ENCODE measurements around the gene MINDY1.

The MINDY1 gene, protein sequence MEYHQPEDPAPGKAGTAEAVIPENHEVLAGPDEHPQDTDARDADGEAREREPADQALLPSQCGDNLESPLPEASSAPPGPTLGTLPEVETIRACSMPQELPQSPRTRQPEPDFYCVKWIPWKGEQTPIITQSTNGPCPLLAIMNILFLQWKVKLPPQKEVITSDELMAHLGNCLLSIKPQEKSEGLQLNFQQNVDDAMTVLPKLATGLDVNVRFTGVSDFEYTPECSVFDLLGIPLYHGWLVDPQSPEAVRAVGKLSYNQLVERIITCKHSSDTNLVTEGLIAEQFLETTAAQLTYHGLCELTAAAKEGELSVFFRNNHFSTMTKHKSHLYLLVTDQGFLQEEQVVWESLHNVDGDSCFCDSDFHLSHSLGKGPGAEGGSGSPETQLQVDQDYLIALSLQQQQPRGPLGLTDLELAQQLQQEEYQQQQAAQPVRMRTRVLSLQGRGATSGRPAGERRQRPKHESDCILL

DNA sequence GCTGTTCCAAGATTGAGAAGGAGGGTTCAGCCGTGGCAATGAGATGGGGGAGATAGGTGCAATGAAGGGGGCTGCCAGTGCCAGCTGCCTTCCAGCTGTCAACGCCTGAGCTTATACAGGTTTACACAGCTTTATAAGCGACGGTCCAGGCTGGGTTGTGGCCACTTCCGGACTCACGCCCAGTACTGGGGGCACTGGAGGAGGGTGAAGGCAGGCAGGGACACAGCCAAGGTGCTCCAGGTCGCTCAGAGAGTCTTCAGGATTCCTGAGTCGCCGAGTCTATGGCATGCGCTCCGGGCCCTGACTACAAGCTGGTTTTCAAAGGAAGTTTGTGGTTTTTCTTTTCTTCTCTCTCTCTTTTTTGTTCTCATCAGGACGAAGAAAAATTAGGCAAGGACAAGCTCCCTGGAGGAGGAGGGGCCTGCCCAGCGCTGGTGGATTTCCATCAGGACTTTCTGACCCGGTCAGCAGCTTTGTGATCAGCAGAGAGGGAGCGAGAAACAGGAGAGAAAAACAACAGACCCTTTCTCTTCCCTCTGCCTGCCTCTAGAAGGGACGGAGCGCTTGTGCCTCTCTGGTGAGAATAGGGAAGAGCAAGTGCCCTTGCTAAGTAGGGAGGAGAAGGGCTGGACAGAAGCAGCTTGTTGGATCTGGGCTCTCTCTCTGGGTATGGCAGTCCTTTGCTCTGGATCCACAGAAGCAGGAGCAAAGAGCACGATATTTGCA, at the start of gene MINDY1:
Gene MINDY1 (minus strand): TSS at position 576 of the 726 bp plus-strand sequence. CDS start 4,285 bp downstream, outside the sequence.
- H3K27me3 Mint-ChIP-seq = no peaks in the 10 kb centered on the region
- H3K36me3 Mint-ChIP-seq (ENCODE audit: low read depth) = peaks cover 6% of the 10 kb centered on the region
- peaks cover 90% of the 10 kb centered on the region for H3K4me1 Mint-ChIP-seq (ENCODE audit: low read depth)
- H3K9me3 Mint-ChIP-seq = no peaks in the 10 kb centered on the region
- peak within 1 kb of the TSS; percentile 98 for H3K4me3 Mint-ChIP-seq
- peak within 1 kb of the TSS; percentile 95 for H3K27ac Mint-ChIP-seq

DNA sequence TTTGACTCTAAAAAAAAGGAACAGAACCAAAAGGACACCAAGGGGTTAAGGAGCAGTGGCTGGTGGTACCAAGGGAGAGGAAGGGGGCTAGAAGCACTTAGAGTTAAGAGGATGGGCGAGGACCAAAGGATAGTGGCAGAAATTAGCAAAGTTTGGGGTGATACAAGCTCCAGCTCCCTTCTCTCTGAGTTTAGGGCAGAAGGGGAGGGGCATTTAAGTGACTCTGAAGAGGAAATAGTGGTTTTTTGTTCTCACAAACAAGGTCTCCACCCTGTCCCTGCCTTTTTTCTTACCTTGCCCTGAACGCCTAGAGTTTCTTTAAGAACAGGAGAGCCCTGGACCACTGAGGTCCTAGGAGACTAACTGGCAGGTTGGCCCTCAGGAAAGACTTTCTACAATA, 49.4 kb upstream of the MINDY1 start:
- Mint-ChIP-seq H3K9me3 (no peaks in the 10 kb centered on the region), H3K4me3 (peak overlapping the region; percentile 98), H3K27ac (peak overlapping the region; percentile 97), H3K4me1 (ENCODE audit: low read depth) (peaks cover 65% of the 10 kb centered on the region), H3K27me3 (no peaks in the 10 kb centered on the region), H3K36me3 (ENCODE audit: low read depth) (peaks cover 81% of the 10 kb centered on the region)

DNA sequence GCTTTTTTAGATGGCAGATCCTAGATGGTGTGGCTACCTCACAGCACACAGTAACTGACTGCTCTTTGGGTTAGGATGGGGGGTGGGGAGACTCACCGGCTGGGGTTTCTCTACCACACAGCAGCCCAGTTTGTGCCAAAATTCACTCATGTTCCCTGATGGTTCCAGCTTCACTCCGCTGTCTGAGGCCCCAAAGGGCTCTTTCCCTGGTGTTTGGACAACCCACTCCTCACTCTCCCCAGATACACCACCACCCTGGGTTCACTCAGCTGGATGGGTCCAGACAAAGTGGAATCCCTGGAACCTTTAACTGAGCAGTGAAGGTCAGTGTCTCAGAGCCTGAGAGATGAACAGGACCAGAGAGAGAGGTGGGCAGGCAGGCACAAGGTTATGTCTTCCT, 48.9 kb upstream of the MINDY1 start:
- H3K9me3 Mint-ChIP-seq = no peaks in the 10 kb centered on the region
- H3K27ac Mint-ChIP-seq = peak overlapping the region; percentile 97
- H3K36me3 Mint-ChIP-seq (ENCODE audit: low read depth) = peaks cover 86% of the 10 kb centered on the region
- peaks cover 61% of the 10 kb centered on the region for H3K4me1 Mint-ChIP-seq (ENCODE audit: low read depth)
- no peaks in the 10 kb centered on the region for H3K27me3 Mint-ChIP-seq
- H3K4me3 Mint-ChIP-seq = peak overlapping the region; percentile 98

DNA sequence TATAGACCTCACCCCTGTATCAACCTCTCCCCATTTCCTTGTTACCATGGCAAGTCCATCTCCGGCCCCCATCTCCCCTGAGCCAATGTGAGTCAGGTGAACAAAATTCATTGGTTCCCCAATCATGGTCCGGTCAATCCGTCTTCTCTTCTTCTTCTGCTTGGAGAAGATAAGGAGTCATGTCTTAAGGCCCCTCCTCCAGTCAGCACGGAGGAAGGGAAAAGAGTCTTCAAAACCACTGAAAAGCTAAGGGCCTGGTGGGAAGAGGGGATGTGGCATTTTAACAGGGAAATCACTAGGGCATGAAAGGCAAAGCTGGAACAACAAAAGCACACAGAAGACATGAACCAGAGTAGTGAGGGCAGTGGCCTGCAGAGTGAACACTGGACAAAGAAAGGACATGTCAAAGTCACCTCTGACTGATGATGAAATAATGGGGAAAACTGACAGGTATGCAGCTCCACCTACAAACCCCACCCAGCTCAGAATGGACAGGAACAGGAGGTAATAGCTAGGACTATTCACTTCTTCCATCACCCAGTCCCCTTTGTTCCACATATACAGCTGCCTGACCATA, 48.4 kb upstream of the MINDY1 start:
- Mint-ChIP-seq H3K9me3 (no peaks in the 10 kb centered on the region), H3K4me3 (peak overlapping the region; percentile 98), H3K27ac (peak overlapping the region; percentile 97), H3K4me1 (ENCODE audit: low read depth) (peaks cover 58% of the 10 kb centered on the region), H3K36me3 (ENCODE audit: low read depth) (peaks cover 92% of the 10 kb centered on the region), H3K27me3 (no peaks in the 10 kb centered on the region)

DNA sequence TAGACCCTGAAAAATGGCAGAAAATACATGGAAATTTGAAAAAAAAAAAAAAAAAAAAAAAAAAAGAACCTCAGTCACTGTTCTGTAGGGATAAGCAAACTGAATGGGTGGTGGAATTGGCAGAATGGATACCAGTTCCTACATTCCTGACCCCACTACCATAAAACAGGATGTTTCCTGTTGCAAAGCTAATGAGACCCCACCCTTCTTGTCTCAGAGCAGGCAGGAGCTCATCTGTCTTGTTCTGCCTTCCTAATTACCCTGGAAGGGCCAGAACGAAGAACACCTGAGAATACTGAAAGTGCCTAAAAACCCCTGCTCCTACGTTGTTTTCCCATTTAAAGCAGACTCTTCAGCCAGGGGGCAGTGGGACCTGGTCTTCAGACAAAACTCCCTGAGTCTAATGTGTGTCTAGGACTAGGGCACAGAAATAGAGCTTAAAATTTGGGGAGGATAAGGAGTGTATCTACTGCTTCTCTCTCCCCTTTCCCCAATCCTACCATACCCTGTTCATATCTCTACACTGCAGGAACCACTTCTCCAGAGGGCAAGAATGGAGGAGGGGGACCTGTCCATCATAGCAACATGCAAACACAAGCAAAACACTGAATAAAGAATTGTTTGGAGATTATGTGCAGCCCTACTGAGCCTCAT, 44.8 kb upstream of the MINDY1 start:
- Mint-ChIP-seq H3K4me3 (no peak overlapping the region), H3K9me3 (no peaks in the 10 kb centered on the region), H3K36me3 (ENCODE audit: low read depth) (peaks cover 69% of the 10 kb centered on the region), H3K4me1 (ENCODE audit: low read depth) (peaks cover 70% of the 10 kb centered on the region), H3K27me3 (no peaks in the 10 kb centered on the region), H3K27ac (peak overlapping the region; percentile 74)

DNA sequence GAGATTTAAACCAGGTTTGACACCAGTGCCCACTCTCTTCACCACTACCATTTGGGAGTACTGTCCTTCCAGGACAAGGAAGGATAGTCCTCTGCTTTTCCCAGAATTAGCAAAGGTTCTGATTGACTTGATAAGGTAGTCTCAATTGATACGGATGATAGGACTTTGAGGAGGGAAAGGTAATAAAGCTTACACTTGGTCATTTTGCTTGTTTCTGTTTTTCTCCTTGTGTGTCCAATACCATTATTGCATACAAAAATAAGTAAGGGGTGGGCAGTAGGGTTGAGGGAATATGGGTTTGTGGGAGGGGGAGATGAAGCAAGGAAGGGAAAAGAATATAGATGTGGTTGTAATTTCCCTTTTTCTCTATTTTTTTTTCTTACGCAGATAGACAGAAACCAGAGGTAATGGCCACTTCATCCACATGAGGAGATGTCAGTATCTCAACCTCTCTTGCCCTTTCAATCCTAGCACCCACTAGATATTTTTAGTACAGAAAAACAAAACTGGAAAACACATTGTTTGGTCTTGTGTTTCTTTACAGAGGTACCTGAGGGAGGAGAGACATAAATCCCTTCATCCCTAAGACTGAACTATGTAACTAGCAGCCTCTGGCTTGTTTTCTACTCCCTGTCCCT, 43.5 kb upstream of the MINDY1 start:
- Mint-ChIP-seq H3K27me3 (no peaks in the 10 kb centered on the region), H3K4me3 (no peak overlapping the region), H3K4me1 (ENCODE audit: low read depth) (peaks cover 64% of the 10 kb centered on the region), H3K36me3 (ENCODE audit: low read depth) (peaks cover 56% of the 10 kb centered on the region), H3K9me3 (no peaks in the 10 kb centered on the region), H3K27ac (peak overlapping the region; percentile 8)

DNA sequence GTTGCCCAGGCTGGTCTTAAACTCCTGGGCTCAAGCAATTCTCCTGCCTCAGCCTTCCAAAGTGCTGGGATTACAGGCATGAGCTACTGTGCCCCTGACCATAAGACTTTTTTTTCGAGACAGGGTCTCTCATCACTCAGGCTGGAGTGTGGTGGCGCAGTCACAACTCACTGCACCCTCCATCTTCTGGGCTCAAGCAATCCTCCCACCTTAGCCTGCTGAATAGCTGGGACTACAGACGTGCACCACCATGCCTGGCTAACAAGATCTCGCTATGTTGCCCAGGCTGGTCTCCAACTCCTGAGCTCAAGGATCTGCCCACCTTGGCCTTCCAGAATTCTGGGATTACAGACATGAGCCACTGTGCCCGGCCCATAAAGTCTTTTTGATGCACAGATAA, 42.8 kb upstream of the MINDY1 start:
- Mint-ChIP-seq H3K27ac (peak overlapping the region; percentile 8), H3K9me3 (no peaks in the 10 kb centered on the region), H3K36me3 (ENCODE audit: low read depth) (peaks cover 49% of the 10 kb centered on the region), H3K4me1 (ENCODE audit: low read depth) (peaks cover 57% of the 10 kb centered on the region), H3K27me3 (no peaks in the 10 kb centered on the region), H3K4me3 (peak overlapping the region; percentile 7)

DNA sequence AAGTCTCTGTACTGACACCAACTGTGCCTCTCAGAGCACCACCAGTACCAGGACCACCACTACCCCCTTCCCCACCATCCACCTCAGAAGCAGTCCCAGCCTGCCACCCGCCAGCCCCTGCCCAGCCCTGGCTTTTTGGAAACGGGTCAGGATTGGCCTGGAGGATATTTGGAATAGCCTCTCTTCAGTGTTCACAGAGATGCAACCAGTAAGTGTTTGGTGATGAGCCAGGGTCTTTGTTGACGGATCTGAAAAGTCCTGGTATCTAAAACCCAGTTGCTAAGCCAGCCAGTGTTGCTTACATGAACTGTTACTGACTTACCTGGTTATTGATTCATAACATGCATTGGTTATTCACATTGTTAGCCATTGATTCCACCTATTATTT, 41.9 kb upstream of the MINDY1 start:
- Mint-ChIP-seq H3K9me3 (no peaks in the 10 kb centered on the region), H3K4me3 (peak overlapping the region; percentile 90), H3K27ac (peak overlapping the region; percentile 84), H3K27me3 (no peaks in the 10 kb centered on the region), H3K4me1 (ENCODE audit: low read depth) (peaks cover 55% of the 10 kb centered on the region), H3K36me3 (ENCODE audit: low read depth) (peaks cover 42% of the 10 kb centered on the region)

DNA sequence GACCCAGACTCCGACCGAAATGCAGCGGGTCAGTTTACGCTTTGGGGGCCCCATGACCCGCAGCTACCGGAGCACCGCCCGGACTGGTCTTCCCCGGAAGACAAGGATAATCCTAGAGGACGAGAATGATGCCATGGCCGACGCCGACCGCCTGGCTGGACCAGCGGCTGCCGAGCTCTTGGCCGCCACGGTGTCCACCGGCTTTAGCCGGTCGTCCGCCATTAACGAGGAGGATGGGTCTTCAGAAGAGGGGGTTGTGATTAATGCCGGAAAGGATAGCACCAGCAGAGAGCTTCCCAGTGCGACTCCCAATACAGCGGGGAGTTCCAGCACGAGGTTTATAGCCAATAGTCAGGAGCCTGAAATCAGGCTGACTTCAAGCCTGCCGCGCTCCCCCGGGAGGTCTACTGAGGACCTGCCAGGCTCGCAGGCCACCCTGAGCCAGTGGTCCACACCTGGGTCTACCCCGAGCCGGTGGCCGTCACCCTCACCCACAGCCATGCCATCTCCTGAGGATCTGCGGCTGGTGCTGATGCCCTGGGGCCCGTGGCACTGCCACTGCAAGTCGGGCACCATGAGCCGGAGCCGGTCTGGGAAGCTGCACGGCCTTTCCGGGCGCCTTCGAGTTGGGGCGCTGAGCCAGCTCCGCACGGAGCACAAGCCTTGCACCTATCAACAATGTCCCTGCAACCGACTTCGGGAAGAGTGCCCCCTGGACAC, 41.4 kb upstream of the MINDY1 start:
- peak overlapping the region; percentile 84 for H3K27ac Mint-ChIP-seq
- H3K36me3 Mint-ChIP-seq (ENCODE audit: low read depth) = peaks cover 36% of the 10 kb centered on the region
- no peaks in the 10 kb centered on the region for H3K9me3 Mint-ChIP-seq
- peaks cover 60% of the 10 kb centered on the region for H3K4me1 Mint-ChIP-seq (ENCODE audit: low read depth)
- H3K4me3 Mint-ChIP-seq = peak overlapping the region; percentile 90
- no peaks in the 10 kb centered on the region for H3K27me3 Mint-ChIP-seq

DNA sequence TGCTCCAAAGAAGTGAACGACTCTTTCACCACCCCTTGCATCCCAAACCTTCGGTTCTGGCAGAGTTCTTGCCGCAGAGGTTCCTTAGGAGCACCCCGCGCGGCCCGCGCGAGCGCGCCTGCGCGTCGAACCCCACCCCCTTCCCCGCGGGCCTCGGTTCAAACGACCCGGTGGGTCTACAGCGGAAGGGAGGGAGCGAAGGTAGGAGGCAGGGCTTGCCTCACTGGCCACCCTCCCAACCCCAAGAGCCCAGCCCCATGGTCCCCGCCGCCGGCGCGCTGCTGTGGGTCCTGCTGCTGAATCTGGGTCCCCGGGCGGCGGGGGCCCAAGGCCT, 40.9 kb upstream of the MINDY1 start, which contains the start of gene C1orf56:
Gene C1orf56 (plus strand): TSS at position 161 of the 334 bp plus-strand sequence. CDS start 97 bp downstream, at position 258.
- H3K4me3 Mint-ChIP-seq = peak within 1 kb of the TSS; percentile 90
- no peaks in the 10 kb centered on the region for H3K27me3 Mint-ChIP-seq
- peak within 1 kb of the TSS; percentile 84 for H3K27ac Mint-ChIP-seq
- no peaks in the 10 kb centered on the region for H3K9me3 Mint-ChIP-seq
- peaks cover 62% of the 10 kb centered on the region for H3K4me1 Mint-ChIP-seq (ENCODE audit: low read depth)
- H3K36me3 Mint-ChIP-seq (ENCODE audit: low read depth) = peaks cover 31% of the 10 kb centered on the region

DNA sequence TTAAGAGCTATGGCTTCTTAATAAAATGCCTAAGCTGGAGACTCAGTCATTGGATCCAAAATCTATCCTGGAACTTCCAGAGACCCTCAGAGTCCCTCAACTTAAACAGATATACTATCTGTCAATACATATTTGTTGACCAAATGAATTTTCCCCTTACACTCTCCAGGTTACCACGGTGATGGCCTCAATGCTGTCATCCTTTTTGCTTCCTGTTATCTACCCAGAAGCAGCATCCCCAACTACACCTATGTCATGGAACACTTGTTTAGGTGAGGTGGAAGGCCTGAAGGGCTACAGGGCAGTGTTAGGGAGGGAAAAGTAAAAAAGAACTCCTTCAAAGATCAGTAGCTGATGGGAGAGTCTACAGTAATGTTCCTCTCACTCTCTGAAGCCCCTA, 36.5 kb upstream of the MINDY1 start:
- Mint-ChIP-seq H3K4me3 (no peak overlapping the region), H3K36me3 (ENCODE audit: low read depth) (no peaks in the 10 kb centered on the region), H3K27ac (no peak overlapping the region), H3K9me3 (no peaks in the 10 kb centered on the region), H3K27me3 (no peaks in the 10 kb centered on the region), H3K4me1 (ENCODE audit: low read depth) (peaks cover 32% of the 10 kb centered on the region)

DNA sequence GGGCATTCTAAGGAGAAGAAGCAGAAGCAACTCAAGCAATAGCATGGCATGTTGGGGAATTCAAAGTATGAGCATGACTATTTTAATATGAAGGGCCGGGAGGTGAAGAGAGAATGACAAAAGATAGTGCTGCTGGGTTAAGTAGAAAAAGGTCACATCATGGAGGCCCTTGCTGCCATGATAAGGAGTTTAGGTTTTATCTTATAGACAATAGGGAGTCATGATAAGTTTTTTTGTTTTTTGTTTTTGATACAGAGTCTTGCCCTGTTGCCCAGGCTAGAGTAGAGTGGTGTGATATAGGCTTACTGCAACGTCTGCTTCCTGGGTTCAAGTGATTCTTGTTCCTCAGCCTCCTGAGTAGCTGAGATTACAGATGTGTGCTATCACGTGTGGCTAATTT, 32.8 kb upstream of the MINDY1 start:
- H3K36me3 Mint-ChIP-seq (ENCODE audit: low read depth) = peaks cover 18% of the 10 kb centered on the region
- H3K9me3 Mint-ChIP-seq = no peaks in the 10 kb centered on the region
- no peak overlapping the region for H3K4me3 Mint-ChIP-seq
- peaks cover 10% of the 10 kb centered on the region for H3K4me1 Mint-ChIP-seq (ENCODE audit: low read depth)
- no peak overlapping the region for H3K27ac Mint-ChIP-seq
- no peaks in the 10 kb centered on the region for H3K27me3 Mint-ChIP-seq

DNA sequence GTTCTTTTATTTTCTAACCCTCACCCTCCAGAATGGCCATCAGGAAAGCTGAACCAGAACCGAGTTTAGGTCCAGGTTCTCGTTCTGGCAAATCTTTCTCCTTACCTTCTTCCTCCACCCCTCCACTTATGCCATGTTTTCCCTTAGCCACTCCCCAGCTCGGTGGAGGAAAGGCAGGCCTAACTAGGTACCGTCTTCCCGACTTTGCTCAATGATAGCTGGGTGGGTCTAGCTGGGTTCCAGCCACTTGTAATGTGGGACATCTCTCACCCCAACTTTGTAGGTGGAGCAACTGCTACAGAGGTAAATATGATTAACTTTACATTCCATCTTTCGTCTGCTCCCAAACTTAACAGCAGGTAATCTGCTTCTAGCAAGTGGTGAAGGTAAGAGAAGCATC, 30.3 kb upstream of the MINDY1 start:
- Mint-ChIP-seq H3K4me1 (ENCODE audit: low read depth) (no peaks in the 10 kb centered on the region), H3K36me3 (ENCODE audit: low read depth) (peaks cover 29% of the 10 kb centered on the region), H3K9me3 (no peaks in the 10 kb centered on the region), H3K4me3 (no peak overlapping the region), H3K27ac (no peak overlapping the region), H3K27me3 (no peaks in the 10 kb centered on the region)

DNA sequence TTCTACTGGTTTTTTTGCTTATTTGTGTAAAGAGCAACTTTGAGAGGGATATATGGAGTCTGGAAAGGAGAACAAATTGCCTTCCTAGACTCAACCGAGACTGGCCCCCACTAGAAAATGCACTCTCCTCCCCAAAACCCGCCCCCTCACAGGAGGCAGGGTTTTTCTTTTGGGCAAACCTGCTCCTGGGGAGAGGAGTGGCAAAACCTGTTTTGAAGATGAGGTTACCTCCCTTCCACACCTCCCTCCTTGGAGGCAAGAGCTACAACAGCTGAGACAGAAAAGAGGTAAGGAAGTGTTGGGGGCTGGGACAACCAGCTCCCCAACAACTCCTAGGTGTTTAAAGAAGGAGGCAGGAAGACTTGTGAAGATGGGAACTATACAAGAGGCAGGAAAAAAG, 29.7 kb upstream of the MINDY1 start, which contains the start of gene BNIPL:
Gene BNIPL (plus strand): TSS at position 231 of the 400 bp plus-strand sequence. CDS start 140 bp downstream, at position 371.
- Mint-ChIP-seq H3K36me3 (ENCODE audit: low read depth) (peaks cover 29% of the 10 kb centered on the region), H3K27me3 (no peaks in the 10 kb centered on the region), H3K4me3 (no peak within 1 kb of the TSS), H3K9me3 (no peaks in the 10 kb centered on the region), H3K27ac (no peak within 1 kb of the TSS), H3K4me1 (ENCODE audit: low read depth) (no peaks in the 10 kb centered on the region)

Data from stimulated activated naive CD8-positive, alpha-beta T cell treated with anti-CD3 and anti-CD28 coated beads, Interleukin-15, Interleukin-2, amounts not matched to agents 100 ng/mL and 50 ng/mL, for 24 hours (primary cell).